Colon (tissue), 2 donors: ENCODE data around the gene KLHL40.

ENCODE experiments used
- FAIRE-seq: peaks from 2 replicates; lab custom pipeline; 2012; peaks lifted over from hg19 to GRCh38; lab: Jason Lieb, UNC
- donor health status: control.
- donor health status: control.

KLHL40 gene

DNA sequence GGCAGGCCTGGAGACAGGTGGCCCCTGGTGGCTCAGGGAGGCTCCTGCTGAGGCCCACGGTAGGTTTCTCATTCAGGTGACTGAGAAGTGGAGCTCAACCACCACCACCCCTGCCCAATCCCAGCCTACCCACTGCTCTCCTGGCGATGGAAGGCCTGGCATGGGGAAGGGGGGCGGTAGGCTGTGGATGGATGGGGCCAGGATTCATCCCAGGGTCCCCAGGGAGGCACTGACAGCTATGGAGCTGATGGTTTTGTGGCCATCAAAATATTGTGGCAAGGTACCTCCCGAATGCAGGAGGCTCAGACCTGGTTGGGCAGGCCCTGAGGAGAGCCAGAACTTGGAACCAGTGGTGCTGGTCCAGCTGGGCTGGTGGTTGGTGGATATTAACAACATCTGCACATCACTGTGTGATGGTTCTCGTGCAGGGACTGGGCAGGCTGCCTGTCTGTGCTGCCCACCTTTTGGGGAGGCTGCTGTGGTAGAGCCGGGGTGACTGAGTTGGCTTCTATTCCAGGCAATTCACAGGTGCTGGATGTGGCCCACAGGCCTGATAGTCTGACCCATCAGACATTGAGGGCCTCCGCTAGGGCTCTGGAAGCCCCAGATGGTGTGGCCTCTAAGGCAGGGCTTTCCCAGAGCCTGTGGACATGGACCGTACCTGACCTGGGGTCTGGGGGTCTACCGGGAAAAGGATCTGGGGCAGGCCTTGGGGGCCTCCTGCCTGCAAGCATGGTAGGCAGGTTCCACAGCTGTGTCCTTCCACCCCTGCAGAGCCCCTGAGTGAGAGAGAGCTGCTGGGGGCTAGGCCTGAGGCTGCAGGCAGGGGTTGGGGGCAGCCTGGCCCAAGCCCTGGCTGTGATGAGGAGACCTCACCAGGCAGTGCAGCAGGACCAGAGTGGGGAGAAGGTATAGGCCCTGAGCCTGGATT lies 28.4 kb upstream of the KLHL40 start:
- no peak for FAIRE-seq

- no peak for FAIRE-seq
Measured at GRCh38 chr3:42657675-42658074, 27.7 kb upstream of the KLHL40 start.

- FAIRE-seq = no peak
Measured at GRCh38 chr3:42658091-42658770, 27.1 kb upstream of the KLHL40 start.

DNA sequence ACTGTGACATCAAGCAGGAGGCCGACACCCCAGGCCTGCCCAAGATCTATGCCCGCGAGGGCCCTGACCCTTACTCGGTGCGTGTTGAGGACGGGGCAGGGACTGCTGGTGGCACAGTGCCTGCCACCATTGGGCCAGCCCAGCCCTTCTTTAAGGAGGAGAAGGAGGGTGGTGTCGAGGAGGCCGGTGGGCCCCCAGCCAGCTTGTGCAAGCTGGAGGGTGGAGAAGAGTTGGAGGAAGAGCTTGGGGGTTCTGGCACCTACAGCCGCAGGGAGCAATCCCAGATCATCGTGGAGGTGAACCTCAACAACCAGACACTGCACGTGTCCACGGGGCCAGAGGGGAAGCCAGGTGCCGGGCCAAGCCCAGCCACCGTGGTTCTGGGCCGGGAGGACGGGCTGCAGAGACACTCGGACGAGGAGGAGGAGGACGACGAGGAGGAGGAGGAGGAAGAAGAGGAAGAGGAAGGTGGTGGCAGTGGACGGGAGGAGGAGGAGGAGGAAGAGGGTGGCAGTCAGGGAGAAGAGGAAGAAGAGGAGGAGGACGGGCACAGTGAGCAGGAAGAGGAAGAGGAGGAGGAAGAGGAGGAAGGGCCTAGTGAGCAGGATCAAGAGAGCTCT lies 26.5 kb upstream of the KLHL40 start:
- FAIRE-seq = no peak

DNA sequence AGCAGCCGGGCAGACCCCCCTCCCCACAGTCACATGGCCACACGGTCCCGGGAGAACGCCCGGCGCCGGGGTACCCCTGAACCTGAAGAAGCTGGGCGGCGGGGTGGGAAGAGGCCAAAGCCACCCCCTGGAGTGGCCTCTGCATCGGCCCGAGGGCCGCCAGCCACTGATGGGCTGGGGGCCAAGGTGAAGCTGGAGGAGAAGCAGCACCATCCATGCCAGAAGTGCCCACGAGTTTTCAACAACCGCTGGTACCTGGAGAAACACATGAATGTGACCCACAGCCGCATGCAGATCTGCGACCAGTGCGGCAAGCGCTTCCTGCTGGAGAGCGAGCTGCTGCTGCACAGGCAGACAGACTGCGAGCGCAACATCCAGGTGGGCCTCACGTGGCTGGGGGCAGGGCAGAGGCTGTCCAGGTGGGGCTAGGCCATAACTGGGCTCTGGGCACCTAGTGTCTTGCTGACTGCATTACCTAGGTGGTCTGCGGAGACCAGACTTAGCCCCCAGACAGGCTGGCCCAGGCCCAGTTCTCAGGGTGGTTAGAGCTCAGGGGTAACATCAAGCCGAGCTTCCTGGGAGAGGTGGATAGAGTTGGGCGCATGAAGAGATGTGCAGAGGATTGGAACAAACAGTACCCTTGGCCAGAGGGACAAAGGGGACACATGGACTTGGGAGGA lies 25.7 kb upstream of the KLHL40 start:
- FAIRE-seq = no peak

DNA sequence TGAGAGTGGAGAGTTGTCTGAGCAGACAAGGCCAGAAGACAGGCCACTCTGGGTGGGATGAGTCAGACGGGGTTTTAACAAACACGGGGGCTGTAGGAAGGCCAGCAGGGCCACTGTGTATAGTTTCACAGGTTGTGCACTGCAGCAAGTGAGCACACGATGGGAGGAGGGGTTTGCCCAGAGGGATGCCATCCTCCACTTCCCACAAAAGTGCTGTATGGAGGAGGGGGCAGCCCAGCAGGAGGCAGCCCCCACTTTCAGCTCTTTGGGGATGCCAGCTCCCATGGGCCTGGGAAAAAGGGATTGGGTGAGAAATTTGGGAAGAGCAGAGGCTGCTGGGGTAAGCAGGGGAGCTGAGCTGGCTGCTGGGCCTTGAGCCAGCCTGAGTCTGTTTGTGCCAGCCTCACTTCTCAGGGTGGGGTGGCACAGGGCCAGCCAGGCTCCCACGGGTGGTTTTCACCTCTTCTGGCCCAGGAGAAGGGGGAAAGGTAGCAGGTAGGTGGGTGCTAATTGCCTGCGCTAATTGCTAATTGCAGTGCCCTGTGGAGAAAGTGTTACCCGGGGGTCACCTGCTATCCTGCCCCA lies 25.1 kb upstream of the KLHL40 start:
- FAIRE-seq = no peak

GRCh38 chr3:42660898-42661297 lies 24.4 kb upstream of the KLHL40 start:
- FAIRE-seq = no peak

GRCh38 chr3:42661593-42662022 lies 23.7 kb upstream of the KLHL40 start:
- no peak for FAIRE-seq

DNA sequence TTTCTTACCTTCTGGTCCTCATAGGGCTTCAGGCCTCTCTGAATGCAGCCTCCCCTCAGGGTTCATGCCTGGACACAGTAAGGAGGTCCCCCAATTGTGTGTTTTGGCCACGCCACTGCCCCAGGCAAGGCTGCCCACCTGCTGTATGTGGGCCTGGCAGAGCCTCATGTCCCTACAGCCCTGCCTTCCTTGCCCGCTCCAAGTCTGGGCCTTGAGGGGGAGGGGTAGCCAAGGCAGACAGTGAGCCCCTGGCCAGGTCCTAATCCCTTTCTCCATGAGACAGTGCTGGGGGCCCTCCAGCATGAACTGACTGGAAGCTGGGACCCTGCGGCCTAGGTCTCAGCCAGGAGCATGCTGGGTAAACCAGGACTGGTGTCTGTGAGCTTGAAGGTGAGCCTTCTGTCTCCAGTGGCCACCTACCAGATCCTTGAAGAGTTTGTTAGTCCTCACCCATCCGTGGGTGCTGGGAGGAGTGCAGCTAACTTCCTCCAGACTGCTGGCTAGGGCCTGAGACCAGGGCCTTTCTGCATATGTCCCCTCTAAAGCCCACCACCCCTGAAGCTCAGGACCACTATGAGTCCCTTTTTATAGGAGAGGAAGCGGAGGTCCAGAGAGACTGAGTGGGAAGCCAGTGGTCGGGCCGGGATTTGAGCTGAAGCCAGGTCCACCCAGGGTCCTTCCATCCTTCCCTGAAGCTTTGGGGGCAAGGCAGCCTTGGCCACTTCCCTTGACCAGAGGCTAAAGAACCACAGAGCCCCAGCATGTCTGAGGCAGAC lies 23.1 kb upstream of the KLHL40 start:
- FAIRE-seq = no peak

GRCh38 chr3:42662813-42663535 lies 22.4 kb upstream of the KLHL40 start:
- no peak for FAIRE-seq

- no peak for FAIRE-seq
Measured at GRCh38 chr3:42663581-42664437, 21.5 kb upstream of the KLHL40 start.

DNA sequence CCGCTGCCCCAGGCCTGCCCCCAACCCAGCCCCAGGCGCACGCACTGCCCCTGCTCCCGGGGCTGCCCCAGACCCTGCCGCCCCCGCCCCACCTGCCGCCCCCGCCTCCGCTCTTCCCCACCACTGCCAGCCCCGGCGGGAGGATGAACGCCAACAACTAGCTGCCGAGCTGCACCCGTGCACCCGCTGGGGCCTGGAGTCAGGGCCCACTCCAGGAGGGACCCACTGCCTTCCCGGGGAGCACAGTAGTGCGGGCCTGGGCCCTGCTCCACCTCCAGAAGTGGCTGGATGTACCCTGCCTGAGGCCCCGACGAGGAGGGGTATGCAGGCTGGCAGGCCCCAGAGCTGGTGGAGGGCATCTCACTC lies 20.9 kb upstream of the KLHL40 start:
- FAIRE-seq = no peak

DNA sequence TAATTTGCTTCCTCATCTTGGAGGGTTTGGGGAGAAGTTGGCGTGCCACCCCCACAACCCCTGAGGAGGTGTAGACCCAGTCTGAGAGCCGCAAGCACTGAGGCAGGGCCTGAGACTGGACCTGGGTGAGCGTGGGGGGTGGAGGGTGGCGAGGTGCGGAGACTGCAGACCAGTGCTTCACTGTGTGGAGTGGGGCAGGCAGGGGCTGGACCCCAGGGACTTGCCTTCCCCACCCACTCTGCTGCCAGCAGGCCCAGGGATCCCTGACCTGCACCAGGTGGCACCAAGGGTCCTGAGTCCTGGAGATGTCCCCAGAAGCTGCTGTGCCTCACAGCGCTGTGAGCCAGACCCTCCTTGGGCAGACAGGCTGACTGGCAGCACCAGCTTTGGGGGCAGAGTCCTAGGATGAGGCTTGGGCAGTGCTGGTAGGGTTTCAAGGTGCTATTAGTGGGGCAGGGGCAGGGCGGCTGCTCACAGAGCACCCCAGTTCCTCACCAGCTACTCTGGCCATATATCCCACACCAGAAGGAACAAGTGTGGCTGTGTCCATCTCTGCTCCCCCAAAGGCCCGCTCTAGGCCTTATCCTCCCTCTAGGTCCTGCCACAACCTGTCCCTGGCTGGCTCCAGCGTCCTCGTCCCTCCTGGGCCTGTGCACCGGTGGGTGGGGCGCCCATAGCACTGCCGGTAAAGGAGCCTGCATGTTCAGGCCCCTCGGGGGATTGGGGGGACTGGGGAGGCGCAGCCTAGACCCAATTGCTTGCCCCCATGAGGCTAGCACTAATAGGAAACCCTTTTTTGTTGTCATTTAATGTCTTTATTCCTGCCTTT lies 20.1 kb upstream of the KLHL40 start:
- no peak for FAIRE-seq

GRCh38 chr3:42666022-42666421 lies 19.3 kb upstream of the KLHL40 start:
- no peak for FAIRE-seq

DNA sequence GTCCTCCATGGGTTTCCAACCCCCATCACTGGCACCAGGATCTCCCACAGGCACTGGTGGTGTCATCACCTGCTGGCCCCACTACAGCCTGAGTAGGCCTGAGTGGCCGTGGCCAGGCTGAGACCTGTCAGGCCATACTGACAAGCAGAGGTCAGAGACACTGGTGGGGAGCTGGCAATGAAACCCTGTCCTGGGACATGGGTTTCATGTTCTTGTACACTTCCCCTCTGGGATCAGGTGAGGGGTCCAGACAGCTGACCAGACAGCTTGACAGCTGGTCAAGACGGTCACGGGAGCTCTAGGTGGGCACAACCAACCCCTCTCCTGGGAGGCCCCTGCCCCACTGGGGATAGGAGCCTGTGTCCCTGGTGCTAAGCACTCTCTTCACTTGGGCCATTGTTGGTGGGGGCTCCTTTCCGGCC lies 18.7 kb upstream of the KLHL40 start:
- FAIRE-seq = no peak

DNA sequence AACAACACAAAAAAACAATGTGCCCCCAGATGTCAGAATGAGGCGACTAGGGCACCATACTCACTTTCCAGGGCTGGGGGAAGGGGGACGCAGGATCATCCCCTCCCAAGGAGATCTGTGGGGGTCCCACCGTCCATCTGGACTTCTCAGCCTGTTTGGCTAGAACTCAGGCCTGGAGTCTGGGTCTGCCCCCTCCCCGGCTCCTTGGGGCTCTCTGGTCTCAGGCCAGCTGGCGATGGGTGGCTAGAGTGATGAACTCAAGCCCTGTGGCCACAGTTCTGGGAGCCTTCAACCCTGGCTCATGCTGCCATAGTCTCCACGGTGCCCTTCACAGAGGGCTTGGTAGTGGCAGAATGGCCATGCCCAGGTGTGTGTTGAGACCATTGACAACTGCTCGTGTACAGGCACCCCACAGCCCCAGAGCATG lies 18.2 kb upstream of the KLHL40 start:
- FAIRE-seq = no peak

DNA sequence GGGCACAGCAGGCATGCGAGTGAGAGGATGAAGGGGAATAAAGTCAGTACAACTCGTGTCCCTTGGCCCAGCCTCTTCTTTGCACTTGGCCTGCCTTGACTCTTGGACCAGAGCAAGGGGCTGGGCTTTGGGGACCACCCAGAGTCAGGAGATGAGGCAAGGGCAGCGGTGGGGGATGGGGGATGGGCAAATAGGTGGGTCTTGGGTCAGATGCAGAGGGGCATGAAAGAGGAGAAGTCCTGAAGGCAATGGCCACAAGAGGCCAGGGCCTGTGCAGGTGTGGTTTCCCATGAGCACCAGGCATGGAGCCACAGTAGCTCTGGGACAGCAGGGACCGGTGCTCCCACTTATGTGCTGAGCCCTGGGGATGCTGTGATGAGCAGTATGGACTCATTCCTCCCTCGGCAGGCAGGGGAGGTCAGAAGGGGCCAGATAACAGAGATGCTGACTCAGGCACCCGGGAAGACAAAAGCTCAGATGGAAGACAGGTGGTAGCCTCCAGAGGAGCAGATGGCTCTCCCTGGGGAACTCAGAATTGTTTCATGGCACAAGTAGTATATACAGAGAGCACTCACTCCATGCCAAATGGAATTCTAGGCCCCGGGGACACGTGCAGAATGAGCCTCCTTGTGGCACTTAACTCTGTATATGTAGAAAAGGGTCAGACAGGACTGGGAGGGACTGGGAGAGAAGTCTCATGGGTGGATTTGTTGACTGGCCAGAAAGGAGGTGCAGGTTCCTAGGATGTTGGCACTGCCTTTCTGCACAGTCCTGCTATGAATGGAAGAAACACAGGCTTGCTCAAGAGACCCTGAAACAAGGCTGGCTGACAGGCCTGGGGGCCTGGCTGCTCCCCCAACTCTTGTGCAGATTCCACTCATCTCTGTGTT lies 17.6 kb upstream of the KLHL40 start:
- no peak for FAIRE-seq

GRCh38 chr3:42668413-42668760 lies 16.9 kb upstream of the KLHL40 start:
- FAIRE-seq = no peak
